GM18499 (cell line): ENCODE measurements around the gene DYSF.
"Not testable (repeated sequence)": the region's sequence is repeated elsewhere in the genome, so short reads cannot be mapped to it uniquely, and the experiment has no call there.

Experiments used
- ATAC-seq: cut with Tn5 transposase; IDR thresholded peaks from one replicate; pipeline ENCODE4 v1.9.1; 2021; ENCODE audit warnings: moderate number of reproducible peaks; ENCODE audit not compliant: insufficient read depth, unreplicated experiment

Gene DYSF

DNA sequence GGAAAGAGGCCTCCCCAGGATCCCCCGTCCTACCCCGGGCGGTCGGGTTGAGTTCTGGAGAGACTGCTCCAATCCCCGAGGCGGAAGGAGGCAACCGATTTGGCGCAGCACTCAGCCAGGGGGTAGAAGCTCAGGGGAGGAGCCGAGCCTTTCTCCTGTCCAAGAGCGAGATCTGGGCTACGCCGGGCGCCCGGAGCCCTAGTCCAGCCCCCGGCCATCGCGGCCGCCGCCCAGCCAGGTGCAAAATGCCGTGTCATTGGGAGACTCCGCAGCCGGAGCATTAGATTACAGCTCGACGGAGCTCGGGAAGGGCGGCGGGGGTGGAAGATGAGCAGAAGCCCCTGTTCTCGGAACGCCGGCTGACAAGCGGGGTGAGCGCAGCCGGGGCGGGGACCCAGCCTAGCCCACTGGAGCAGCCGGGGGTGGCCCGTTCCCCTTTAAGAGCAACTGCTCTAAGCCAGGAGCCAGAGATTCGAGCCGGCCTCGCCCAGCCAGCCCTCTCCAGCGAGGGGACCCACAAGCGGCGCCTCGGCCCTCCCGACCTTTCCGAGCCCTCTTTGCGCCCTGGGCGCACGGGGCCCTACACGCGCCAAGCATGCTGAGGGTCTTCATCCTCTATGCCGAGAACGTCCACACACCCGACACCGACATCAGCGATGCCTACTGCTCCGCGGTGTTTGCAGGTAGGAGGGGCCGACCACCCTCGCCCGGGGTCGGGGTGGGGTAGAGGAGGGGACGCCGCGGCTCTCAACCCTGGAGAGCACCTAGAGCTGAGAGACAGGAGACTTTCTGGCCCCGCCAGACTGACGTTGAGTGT, at the start of gene DYSF:
Gene DYSF, plus strand, starts transcription at position 158 of the 817 bp plus-strand sequence.
- no peak for ATAC-seq

DNA sequence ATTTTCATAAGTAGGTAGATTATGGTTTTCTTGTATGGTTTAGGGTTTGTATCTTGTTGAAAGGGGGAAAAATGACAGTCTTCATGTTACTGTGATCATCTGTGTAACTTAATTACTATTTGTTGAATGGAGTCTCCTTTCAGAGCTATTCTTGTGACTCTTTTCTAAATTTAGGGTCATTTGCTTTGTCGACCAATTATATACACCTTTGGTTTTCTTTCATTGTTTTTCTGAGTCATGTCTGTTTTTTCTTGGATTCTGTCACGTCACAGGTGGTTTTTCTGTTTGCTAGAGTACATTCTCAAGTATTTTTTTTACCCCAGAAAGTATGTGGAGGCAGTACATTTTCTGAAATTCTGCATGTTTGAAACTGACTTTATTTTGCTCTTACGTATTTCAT, 43.8 kb upstream of the DYSF start:
- no peak for ATAC-seq

DNA sequence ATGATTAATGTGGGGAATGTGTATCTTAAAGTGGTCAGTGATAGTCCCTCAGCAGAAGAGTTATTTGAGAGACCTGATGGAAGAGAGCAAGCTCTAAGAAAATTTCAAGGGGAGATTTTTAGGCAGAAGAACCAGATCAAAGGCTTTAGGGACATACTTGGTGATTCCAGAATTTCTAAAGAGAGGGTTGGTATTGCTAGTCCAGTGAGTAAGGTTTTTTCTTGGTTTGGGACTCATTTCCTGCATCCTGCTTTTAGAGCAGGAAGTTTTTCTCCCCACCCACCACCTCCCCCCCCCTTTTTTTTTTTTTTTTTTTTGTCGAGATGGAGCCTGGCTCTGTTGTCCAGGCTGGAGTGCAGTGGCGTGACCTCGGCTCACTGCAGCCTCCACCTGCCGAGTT, 42.7 kb upstream of the DYSF start:
- ATAC-seq: no peak

DNA sequence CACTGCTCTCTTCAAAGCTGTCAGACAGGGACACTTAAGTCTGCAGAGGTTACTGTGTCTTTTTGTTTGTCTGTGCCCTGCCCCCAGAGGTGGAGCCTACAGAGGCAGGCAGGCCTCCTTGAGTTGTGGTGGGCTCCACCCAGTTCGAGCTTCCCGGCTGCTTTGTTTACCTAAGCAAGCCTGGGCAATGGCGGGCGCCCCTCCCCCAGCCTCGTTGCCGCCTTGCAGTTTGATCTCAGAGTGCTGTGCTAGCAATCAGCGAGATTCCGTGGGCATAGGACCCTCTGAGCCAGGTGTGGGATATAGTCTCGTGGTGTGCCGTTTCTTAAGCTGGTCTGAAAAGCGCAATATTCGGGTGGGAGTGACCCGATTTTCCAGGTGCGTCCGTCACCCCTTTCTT, 36.5 kb upstream of the DYSF start:
- not testable (repeated sequence) for ATAC-seq

DNA sequence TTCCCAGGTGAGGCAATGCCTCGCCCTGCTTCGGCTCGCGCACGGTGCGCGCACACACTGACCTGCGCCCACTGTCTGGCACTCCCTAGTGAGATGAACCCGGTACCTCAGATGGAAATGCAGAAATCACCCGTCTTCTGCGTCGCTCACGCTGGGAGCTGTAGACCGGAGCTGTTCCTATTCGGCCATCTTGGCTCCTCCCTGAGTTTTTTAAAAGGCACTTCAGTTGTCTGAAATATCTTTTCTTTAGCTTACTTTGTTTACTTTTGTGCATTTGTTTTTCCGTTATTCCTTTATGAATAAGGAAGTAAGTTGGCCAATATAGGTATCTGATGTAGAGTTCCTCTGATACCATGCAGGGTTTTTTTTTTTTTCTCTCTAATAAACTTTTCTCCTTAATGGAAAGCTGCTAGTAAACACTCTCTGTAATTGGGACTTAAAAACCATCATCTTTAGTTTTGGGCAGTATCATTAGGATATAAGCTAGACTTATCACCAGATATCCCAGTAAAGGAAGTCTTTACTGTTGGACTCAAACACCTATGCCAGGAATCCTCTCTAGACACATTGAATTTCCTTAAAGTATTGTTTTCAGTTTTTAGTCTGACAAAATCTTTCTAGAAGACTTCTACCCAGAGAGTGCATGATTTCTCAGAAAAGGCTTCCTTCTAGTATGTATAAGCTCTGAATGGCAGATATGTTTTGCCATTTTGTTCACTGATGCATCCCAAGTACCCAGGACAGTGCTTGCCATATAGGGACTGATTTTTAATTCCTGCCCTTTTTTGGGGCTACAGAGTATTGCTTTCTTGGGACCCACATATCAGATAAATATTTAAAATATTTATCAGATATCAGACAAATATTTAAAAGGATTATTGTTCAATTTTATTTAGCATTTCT, 35.8 kb upstream of the DYSF start:
- no peak for ATAC-seq

DNA sequence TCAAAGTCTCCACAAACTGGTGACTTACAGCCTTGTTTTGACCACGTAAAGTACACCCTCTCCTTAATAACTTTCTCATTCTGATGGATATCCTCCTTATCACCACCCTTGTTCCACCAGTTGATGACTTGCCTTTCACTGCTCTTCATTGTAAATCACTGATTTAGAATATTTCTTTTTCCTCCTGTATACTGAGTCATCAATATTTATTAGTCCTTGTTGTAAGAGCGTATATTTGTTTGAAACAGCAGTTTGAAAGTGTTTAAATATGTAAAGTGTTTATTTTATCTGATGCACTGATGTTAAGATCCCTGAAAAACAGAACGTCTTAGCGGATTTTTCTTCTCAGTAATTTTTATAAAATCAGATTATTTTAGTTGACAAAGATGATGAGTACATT, 34.2 kb upstream of the DYSF start:
- ATAC-seq: no peak

DNA sequence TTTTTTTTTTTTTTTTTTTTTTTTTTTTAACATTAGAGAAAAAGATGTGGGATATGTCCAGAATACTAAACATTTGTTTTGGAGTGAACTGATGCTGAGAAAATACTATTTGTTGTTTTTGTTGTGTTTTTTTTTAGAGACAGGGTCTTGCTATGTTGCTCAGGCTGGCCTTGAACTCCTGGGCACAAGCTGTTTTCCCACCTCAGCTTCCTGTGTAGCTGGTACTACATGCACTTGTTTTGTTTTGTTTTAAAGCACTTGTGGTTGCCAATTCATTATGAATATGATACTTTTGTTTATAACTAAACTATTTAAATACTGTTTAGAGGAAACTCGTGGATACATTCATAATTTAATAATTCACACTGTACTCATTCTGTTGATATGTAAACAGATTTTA, 33.4 kb upstream of the DYSF start:
- no peak for ATAC-seq

DNA sequence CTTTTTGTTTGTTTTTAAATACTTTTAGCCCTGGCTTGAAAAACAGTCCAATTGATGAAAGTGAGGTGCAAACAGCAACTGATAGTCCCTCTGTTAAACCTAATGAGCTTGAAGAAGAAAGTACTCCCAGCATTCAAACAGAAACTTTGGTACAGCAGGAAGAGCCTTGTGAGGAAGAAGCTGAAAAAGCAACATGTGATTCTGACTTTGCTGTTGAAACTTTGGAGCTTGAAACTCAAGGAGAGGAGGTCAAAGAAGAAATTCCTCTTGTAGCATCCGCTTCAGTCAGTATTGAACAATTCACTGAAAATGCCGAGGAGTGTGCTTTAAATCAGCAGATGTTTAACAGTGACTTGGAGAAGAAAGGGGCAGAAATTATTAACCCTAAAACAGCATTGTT, 30.6 kb upstream of the DYSF start:
- no peak for ATAC-seq

DNA sequence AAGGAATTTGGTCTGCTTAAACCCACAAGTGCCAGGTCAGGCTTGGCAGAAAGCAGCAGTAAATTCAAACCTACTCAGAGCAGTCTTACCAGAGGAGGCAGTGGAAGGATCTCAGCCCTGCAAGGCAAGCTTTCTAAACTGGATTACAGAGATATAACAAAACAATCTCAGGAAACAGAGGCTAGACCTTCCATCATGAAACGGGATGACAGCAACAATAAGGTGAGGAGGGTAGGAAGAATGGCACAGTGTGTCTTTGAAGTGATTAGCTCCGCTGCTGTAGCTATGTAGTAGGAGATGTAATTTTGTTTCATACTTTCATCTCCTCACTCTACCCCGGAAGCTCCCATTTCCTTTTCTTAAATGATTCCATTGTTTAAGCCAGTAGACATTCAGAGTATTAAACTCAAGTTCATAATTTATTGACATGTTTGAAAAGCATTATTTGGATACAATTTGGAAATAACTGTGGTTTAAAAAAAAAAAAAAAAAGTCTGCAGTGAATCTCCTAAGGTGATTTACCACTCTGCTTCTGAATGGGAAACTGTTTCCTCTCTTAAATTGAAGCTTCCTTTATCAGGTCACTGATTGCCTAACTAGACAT, 29.4 kb upstream of the DYSF start:
- no peak for ATAC-seq

DNA sequence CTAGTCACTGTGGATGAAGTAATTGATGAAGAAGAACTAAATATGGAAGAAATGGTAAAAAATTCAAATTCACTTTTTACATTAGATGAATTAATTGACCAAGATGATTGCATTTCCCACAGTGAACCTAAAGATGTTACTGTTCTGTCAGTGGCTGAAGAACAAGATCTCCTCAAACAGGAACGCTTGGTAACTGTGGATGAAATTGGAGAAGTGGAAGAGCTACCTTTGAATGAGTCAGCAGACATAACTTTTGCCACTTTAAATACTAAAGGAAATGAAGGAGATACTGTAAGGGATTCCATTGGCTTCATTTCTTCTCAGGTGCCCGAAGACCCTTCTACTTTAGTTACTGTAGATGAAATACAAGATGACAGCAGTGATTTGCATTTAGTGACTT, 26.6 kb upstream of the DYSF start:
- no peak for ATAC-seq

DNA sequence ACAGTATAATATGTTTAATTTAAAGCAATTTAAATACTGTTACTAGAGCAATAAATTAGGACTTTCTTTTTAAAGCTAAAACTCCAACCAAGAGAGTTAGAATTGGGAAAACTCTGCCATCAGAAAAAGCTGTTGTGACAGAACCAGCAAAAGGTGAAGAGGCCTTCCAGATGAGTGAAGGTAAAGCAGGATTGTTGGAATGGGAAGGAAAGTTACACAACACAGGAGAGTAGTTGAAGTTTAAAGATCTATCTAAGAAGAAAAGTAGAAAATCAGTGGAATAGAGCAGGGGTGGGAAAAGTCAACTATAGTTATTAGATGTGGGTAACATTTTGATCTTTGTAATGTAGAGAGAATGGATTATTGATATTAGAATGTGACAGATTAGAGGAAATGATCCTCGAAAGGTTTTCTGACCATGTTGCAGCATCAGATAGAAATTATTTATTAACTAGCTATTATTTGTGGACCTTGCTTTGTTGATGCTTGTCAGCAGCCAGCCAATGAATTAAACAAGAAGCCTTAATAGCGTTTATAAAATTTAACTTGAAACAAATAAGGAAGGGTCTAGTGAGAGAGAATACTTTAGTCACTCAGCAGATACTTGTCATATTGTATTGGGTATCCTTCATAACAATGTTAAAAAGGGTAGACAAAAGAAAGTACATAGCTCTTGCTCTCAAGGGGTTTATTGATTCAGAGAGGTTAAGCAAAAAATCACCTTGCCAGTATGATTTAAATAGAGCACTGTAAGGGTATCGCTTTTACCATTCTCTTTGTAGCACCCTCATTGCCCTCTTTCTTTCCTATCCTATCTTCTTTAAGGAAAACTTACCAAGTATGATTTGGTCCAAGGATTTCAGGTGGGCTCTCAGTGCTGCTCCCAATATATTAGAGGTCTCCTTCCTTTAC, 24.6 kb upstream of the DYSF start:
- ATAC-seq: no peak

DNA sequence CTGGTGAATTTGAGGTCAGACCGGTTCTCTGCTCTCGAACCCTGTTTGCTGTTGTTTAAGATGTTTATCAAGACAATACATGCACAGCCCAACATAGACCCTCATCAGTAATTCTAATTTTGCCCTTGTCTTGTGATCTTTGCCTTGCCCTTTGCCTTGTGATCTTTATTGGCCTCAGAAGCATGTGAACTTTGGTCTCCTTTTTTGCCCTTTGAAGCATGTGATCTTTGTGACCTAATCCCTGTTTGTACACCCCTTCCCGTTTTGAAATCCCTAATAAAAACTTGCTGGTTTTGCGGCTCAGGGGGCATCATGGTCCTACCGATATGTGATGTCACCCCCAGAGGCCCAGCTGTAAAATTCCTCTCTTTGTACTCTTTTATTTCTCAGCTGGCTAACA, 8.2 kb upstream of the DYSF start:
- ATAC-seq: not testable (repeated sequence)

DNA sequence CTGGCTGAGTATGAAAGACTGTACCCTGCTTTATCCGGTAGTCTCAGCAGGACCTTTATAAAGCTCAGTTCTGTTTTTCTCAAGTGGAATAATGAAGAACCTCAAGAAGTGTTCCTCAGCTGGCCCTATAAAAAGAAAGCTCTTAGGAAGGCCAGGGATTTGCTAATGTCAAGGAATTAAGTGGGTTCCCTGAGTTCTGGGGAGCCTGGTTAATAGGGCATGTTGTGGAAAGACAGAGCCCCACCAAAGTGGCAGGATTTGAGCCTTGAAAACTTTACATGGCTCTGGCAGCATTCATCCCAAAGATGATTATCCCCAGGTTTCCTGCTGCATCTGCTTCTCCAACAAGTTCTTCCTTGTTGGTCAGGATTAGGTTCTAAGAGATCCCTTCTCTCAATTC, 6.9 kb upstream of the DYSF start:
- no peak for ATAC-seq

DNA sequence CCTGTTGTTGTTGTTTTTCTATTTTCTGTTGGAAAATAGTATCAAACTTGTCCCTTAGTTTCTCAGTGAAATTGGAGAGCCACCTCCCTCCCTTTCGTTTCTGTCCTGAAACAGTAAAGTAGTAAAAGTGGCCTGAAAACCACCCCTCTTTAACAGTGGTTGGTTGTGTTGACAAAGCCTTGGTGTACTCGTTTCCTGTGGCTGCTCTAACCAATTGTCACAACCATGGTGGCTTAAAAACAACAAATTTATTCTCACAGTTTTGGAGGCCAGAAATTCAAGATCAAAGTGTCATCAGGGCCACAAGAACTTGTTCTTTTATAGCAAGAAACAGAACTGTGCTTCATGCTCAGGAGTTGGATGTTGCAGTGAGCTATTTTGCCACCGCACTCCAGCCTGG, 4.0 kb upstream of the DYSF start:
- ATAC-seq: no peak

DNA sequence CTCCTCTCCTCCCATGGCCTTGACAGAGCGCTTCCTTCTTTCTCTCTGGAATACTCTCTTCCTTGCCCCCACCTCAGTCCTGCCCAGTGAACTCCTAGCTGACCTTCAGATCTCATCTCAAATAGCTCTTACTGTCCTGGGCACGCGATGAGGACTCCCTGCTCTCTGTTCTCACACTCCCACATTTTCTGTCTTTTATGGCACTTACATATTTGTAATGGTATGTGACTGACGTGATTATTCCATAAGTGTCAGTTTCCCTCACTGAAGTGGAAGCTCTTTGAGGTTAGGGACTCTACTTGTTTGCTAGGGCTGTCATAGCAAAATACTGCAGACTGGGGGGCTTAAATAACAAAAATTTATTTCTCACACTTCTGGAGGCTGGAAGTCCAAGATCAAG, 1.7 kb upstream of the DYSF start:
- ATAC-seq: no peak

DNA sequence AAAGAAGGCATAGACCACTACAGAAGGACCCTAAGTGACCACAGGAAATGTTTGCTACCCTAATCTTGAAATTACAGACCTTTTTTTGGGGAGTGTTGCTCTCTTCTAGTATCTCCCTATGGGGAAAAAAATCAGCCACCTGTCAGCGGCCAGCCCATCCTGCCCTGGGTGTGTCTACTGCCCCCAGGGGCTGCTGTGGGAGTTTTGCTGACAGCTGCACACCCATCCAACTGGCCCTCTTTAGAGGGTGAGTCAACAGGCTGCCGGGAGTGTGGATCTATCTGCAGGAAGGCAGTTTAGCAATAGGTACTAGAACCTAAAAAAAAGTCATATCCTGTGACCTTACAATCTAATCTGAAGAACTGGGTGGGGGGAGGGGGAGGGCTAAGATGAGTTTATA, 796 bp upstream of the DYSF start:
- ATAC-seq: no peak

DNA sequence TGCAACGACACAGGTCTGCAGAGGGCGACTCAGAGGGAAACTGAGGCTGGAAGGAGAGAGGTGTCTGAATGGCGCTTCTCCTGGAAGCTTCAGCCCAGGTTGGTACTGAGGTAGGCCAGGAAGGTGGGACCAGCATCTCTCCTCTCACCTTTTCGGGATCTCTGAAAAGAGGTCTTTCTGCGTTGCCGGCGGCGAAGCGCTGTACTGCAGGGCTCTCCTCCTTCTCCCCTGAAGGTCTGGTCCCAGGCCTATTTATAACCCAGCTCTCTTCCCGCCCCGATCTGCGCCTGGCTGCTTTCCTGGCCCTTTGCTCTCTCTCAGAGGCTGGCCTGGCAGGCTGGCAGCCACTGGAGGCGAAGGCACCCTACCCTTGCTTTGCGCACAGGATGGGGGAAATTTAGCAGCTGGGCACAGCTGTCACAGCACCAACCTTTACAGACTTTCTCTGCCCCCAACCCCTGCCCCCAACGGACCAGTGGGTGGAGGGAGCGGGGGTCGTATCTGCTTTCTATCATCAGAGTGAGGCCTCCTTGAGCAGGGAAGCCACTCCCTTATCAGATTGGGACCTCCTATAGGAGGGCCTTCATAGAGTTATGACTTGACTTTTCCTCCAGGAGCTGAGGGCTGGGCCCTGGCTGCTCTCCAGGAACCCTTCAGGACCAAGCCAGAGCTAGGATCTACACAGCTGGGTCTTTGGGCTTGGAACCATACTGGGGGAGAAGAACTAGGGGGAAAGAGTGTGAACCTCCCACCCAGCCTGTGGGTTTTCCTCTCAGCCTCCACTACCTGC, 1.1 kb downstream of the DYSF start:
- ATAC-seq: no peak

DNA sequence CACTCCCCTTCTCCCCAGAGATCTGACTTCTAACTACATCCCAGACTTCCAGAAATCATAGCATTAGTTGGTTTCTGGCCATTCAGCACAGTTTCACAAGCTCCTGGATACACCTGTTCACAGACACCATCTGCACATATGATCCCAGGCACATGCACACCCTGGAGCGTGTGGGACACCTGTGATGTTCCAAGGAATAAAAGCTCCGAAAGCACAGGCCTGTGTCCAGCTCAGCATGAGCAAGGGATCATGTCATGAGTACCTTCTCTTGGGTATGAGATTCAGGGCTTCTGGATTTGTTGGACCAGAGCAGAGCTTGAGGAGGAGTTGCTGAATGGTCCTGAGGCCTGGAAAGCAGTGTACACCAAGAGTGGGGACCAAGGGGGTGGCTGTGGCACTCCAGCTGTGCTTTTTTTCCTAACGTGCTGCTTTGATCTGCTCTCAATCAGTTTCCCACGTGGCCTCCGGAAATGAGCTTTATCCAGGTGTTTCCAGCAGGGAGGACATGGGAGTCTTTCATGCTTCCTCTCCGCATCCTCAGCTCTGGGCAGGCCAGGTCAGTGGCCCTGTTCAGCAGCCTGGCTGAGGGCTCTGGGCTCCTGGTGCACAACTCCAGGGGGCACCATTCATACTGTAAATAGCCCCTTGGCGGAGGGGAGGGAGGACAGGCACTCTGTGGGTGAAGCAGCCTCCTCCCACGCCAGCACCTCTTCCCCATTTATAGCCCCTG, 1.8 kb downstream of the DYSF start:
- ATAC-seq: no peak
